OCI-LY3 (cell line): ENCODE data around the gene RENBP.

Experiments
- H2AFZ ChIP-seq: fragments of 200-600, 300-600 bp; shearing (Covaris generic); 2 replicates; pipeline ENCODE4 v1.6.0; 2014; ENCODE audit warnings: antibody characterized with exemption, low read depth, low read length
- H3K27ac ChIP-seq: fragments of 200-600, 300-600 bp; sonication (generic); 2 replicates; pipeline ENCODE4 v1.5.1; 2014; ENCODE audit warnings: mild to moderate bottlenecking, low read length, moderate library complexity, mixed read lengths
- H3K27me3 ChIP-seq: fragments of 200-600, 300-600 bp; sonication (generic); 2 replicates; pipeline ENCODE4 v1.6.1; 2014; ENCODE audit warnings: low read depth, low read length, mixed read lengths
- H3K36me3 ChIP-seq: fragments of 200-600, 300-600 bp; sonication (generic); replicated peaks from 2 replicates; pipeline ENCODE3; 2014; ENCODE audit warnings: low read depth, low read length, mixed read lengths
- H3K4me1 ChIP-seq: fragments of 300-600, 200-600 bp; sonication (generic); 2 replicates; pipeline ENCODE4 v1.6.1; 2014; ENCODE audit warnings: low read length, mixed read lengths
- H3K4me2 ChIP-seq: fragments of 200-600, 300-600 bp; sonication (generic); 2 replicates; pipeline ENCODE4 v1.6.1; 2014; ENCODE audit warnings: low read length, mixed read lengths
- H3K4me3 ChIP-seq: fragments of 300-600, 200-600 bp; sonication (generic); 2 replicates; pipeline ENCODE4 v1.5.1; 2014; ENCODE audit warnings: antibody characterized with exemption, mild to moderate bottlenecking, low read length, moderate library complexity
- H3K79me2 ChIP-seq: fragments of 300-600, 200-600 bp; shearing (Covaris generic); 2 replicates; pipeline ENCODE4 v1.6.1; 2014; ENCODE audit warnings: mild to moderate bottlenecking, low read length, mixed read lengths
- H3K9ac ChIP-seq: fragments of 300-600, 200-600 bp; shearing (Covaris generic); 2 replicates; pipeline ENCODE4 v1.6.0; 2014; ENCODE audit warnings: mild to moderate bottlenecking, low read length, moderate library complexity
- H3K9me3 ChIP-seq: fragments of 200-600, 300-600 bp; shearing (Covaris generic); 2 replicates; pipeline ENCODE4 v1.6.1; 2014; ENCODE audit warnings: low read length, mixed read lengths; ENCODE audit not compliant: insufficient read depth
- H4K20me1 ChIP-seq: fragments of 200-600, 300-600 bp; sonication (generic); 2 replicates; pipeline ENCODE4 v1.6.1; 2016; ENCODE audit warnings: low read length, mixed read lengths; ENCODE audit not compliant: insufficient read depth
- EZH2phosphoT487 ChIP-seq: fragments of 200-600 bp; shearing (Covaris generic); IDR thresholded peaks from 2 replicates; pipeline ENCODE4 v1.6.1; 2018; ENCODE audit warnings: antibody characterized with exemption, mixed run types, low read depth
- TF ChIP-seq, protein P1 (sequence below): fragments of 200-600, 300-600 bp; sonication (generic); IDR thresholded peaks from 2 replicates; pipeline ENCODE4 v1.5.1; 2014; ENCODE audit warnings: antibody characterized with exemption, low read length, low read depth

The RENBP gene

DNA sequence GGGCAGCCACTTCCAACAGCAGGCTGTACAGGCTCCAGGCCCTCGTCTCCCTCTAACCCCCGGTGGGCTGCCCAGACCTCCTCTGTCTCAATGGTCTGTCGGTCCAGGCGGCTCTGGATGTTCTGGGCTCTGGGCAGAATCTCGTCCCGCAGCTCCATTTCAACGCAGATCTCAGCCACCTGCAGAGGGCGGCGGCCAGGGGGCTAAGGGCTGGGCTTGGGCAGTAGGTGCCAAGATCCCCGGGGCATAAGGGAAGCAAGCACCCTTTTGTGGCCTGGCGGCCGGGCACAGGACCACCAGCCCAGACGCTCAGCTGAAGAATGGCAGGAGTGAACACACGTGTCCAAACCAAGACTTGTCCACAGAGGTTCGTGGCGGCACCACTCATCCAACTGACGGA lies 30.7 kb downstream of the RENBP start:
- Histone ChIP-seq H3K27ac (no peak overlapping the region), H3K4me3 (no peak overlapping the region), H3K9me3 (no peaks in the 10 kb centered on the region), H3K4me1 (no peaks in the 10 kb centered on the region), H3K36me3 (peaks cover 24% of the 10 kb centered on the region), H3K79me2 (no peaks in the 10 kb centered on the region; the same call in 1 of the 2 replicates), H3K27me3 (no peaks in the 10 kb centered on the region), H3K9ac (no peak overlapping the region), H3K4me2 (no peak overlapping the region), H2AFZ (no peak overlapping the region), H4K20me1 (no peaks in the 10 kb centered on the region)
- TF ChIP-seq EZH2phosphoT487, result no peak
- TF ChIP-seq, protein P1, sequence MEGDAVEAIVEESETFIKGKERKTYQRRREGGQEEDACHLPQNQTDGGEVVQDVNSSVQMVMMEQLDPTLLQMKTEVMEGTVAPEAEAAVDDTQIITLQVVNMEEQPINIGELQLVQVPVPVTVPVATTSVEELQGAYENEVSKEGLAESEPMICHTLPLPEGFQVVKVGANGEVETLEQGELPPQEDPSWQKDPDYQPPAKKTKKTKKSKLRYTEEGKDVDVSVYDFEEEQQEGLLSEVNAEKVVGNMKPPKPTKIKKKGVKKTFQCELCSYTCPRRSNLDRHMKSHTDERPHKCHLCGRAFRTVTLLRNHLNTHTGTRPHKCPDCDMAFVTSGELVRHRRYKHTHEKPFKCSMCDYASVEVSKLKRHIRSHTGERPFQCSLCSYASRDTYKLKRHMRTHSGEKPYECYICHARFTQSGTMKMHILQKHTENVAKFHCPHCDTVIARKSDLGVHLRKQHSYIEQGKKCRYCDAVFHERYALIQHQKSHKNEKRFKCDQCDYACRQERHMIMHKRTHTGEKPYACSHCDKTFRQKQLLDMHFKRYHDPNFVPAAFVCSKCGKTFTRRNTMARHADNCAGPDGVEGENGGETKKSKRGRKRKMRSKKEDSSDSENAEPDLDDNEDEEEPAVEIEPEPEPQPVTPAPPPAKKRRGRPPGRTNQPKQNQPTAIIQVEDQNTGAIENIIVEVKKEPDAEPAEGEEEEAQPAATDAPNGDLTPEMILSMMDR, result no peak

DNA sequence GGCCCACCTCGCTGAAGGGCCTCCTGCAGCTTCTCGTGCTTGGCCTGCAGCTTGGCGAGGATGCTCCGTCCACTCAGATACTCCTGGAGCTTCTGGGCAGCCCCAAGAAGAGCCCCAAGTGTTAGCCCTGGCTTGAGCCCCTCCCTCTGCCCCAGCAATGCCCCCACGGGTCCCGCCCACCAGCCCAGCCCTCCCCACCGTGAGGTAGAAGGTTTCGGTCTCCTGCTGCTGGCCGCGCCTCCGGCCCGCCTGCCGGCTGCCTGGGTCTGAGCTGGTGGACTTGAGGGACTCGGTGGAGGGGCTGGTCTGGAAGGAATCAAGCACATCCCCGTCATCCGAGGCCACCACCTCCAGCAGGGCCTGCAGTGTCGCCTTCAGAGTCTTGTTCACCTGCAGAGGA lies 31.2 kb downstream of the RENBP start:
- Histone ChIP-seq H3K27ac (no peak overlapping the region), H3K79me2 (no peaks in the 10 kb centered on the region; the same call in 1 of the 2 replicates), H3K4me1 (no peaks in the 10 kb centered on the region), H3K9me3 (no peaks in the 10 kb centered on the region), H3K36me3 (peaks cover 24% of the 10 kb centered on the region), H3K9ac (no peak overlapping the region), H3K4me3 (no peak overlapping the region), H3K4me2 (no peak overlapping the region), H4K20me1 (no peaks in the 10 kb centered on the region), H3K27me3 (no peaks in the 10 kb centered on the region), H2AFZ (no peak overlapping the region)
- TF ChIP-seq, protein P1, result no peak
- no peak for TF ChIP-seq EZH2phosphoT487

DNA sequence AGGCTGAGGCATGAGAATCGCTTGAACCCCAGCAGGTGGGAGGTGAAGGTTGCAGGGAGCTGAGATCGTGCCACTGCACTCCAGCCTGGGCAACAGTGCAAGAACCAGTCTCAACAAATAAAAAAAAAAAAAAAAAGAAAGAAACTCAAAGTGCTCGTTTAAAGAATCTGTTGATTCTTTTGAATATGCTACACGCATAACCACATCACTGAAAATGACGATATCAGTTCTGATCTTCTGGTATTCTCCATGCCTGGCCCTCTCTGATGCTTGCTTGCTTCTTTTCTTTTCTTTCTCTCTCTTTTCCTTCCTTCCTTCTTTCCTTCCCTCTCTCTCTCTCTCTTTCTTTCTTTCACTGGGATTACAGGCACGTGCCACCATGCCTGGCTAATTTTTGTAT lies 32.6 kb downstream of the RENBP start:
- TF ChIP-seq, protein P1, result no peak
- no peak for TF ChIP-seq EZH2phosphoT487
- no peaks in the 10 kb centered on the region for H3K9me3 ChIP-seq

DNA sequence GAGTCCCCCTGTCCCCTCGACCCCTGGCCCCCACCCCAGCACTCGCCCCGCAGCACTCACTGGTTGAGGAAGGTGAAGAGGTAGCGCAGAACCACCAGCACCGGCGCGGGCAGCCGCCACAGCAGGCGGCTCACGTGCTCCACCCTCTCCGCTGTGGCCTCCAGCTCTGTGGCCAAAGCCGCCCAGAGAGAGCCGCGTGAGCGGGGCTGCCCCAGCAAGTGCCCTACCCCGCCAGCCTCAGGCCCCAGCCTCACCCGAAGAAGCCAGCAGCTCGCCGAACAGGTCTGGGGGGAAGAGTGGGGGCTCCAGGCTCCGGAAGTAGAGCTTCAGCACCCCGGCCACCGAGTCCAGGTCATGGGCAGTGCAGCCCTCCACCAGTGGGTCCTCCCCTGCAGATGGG lies 34.0 kb downstream of the RENBP start:
- no peak overlapping the region for H3K27ac ChIP-seq
- TF ChIP-seq EZH2phosphoT487, result no peak
- TF ChIP-seq, protein P1, result no peak
- H3K36me3 ChIP-seq, result peaks cover 13% of the 10 kb centered on the region
- H3K27me3 ChIP-seq, result no peaks in the 10 kb centered on the region
- H3K9me3 ChIP-seq, result no peaks in the 10 kb centered on the region
- no peak overlapping the region for H3K9ac ChIP-seq
- H4K20me1 ChIP-seq, result no peaks in the 10 kb centered on the region
- H2AFZ ChIP-seq, result no peak overlapping the region
- H3K4me3 ChIP-seq, result no peak overlapping the region
- no peak overlapping the region for H3K4me2 ChIP-seq
- no peaks in the 10 kb centered on the region for H3K79me2 ChIP-seq
- H3K4me1 ChIP-seq, result no peaks in the 10 kb centered on the region

More for the DNA sequence above, 32.6 kb downstream of the RENBP start:
- H3K4me1 ChIP-seq, result no peaks in the 10 kb centered on the region
- H3K79me2 ChIP-seq, result no peaks in the 10 kb centered on the region; the same call in 1 of the 2 replicates
- H4K20me1 ChIP-seq, result no peaks in the 10 kb centered on the region
- no peak overlapping the region for H3K4me2 ChIP-seq
- no peak overlapping the region for H3K4me3 ChIP-seq
- H3K9ac ChIP-seq, result no peak overlapping the region
- H2AFZ ChIP-seq, result no peak overlapping the region
- H3K27ac ChIP-seq, result no peak overlapping the region
- H3K36me3 ChIP-seq, result peaks cover 22% of the 10 kb centered on the region
- H3K27me3 ChIP-seq, result no peaks in the 10 kb centered on the region
